HL-60 (cell line): ENCODE data around the gene RABGEF1.
"Not testable (repeated sequence)": the region's sequence is repeated elsewhere in the genome, so short reads cannot be mapped to it uniquely, and the experiment has no call there.

Experiments
- GABPA ChIP-seq: IDR thresholded peaks from 2 replicates; pipeline ENCODE4 v1.6.1; 2012; ENCODE audit warnings: low read depth
- POLR2AphosphoS5 ChIP-seq: IDR thresholded peaks from 2 replicates; pipeline ENCODE4 v1.6.1; 2012; ENCODE audit warnings: low read depth
- SPI1 ChIP-seq: IDR thresholded peaks from 2 replicates; pipeline ENCODE4 v1.6.1; 2012; ENCODE audit warnings: low read depth, mild to moderate bottlenecking, borderline replicate concordance
- TF ChIP-seq, protein P1 (sequence below): IDR thresholded peaks from one replicate; pipeline ENCODE4 v1.5.1; 2011; ENCODE audit warnings: low read length, control low read depth, inconsistent platforms; ENCODE audit not compliant: insufficient read depth
- TF ChIP-seq, protein P2 (sequence below): IDR thresholded peaks from 2 replicates; pipeline ENCODE4 v1.6.1; 2012; ENCODE audit warnings: low read depth; ENCODE audit not compliant: insufficient replicate concordance

DNA sequence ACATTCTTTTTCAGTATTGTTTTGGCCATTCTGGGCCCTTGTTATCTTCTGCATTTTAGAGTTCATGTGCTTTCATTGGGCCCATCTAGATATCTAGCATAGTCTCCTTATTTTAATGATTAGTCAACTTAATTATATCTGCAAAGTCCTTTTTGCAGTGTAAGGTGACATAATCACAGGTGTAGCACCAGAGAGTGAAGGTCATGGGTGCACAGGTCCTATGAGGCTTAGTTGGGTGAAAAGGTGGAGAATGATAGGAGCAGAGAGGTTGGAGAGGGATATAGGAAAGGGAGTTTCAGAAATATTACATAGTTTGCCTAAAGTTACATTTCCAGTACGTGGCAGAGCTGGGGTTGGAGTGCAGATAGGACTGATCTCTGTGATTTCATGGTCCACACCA lies 24.4 kb downstream of the RABGEF1 start:
- TF ChIP-seq, protein P1, sequence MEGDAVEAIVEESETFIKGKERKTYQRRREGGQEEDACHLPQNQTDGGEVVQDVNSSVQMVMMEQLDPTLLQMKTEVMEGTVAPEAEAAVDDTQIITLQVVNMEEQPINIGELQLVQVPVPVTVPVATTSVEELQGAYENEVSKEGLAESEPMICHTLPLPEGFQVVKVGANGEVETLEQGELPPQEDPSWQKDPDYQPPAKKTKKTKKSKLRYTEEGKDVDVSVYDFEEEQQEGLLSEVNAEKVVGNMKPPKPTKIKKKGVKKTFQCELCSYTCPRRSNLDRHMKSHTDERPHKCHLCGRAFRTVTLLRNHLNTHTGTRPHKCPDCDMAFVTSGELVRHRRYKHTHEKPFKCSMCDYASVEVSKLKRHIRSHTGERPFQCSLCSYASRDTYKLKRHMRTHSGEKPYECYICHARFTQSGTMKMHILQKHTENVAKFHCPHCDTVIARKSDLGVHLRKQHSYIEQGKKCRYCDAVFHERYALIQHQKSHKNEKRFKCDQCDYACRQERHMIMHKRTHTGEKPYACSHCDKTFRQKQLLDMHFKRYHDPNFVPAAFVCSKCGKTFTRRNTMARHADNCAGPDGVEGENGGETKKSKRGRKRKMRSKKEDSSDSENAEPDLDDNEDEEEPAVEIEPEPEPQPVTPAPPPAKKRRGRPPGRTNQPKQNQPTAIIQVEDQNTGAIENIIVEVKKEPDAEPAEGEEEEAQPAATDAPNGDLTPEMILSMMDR = not testable (repeated sequence)
- not testable (repeated sequence) for TF ChIP-seq POLR2AphosphoS5, GABPA, SPI1
- TF ChIP-seq, protein P2, sequence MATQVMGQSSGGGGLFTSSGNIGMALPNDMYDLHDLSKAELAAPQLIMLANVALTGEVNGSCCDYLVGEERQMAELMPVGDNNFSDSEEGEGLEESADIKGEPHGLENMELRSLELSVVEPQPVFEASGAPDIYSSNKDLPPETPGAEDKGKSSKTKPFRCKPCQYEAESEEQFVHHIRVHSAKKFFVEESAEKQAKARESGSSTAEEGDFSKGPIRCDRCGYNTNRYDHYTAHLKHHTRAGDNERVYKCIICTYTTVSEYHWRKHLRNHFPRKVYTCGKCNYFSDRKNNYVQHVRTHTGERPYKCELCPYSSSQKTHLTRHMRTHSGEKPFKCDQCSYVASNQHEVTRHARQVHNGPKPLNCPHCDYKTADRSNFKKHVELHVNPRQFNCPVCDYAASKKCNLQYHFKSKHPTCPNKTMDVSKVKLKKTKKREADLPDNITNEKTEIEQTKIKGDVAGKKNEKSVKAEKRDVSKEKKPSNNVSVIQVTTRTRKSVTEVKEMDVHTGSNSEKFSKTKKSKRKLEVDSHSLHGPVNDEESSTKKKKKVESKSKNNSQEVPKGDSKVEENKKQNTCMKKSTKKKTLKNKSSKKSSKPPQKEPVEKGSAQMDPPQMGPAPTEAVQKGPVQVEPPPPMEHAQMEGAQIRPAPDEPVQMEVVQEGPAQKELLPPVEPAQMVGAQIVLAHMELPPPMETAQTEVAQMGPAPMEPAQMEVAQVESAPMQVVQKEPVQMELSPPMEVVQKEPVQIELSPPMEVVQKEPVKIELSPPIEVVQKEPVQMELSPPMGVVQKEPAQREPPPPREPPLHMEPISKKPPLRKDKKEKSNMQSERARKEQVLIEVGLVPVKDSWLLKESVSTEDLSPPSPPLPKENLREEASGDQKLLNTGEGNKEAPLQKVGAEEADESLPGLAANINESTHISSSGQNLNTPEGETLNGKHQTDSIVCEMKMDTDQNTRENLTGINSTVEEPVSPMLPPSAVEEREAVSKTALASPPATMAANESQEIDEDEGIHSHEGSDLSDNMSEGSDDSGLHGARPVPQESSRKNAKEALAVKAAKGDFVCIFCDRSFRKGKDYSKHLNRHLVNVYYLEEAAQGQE = not testable (repeated sequence)
